Right ventricle myocardium superior (tissue), 1 donor: Measurements from ENCODE around the gene KRTAP10-12. TPM values are rescaled to one million over a fixed set of nuclear protein-coding genes. Genes with fewer than 3 reads are reported as not detected.

ENCODE experiments used
- ATAC-seq: fragments of 200-7000 bp; cut with Tn5 transposase; one replicate; pipeline ENCODE4 v1.9.1; 2020; ENCODE audit warnings: mild to moderate bottlenecking; ENCODE audit not compliant: poor library complexity
- DNase-seq: peaks from one replicate; pipeline ENCODE4 v3.0.0-alpha.2; 2020
- intact Hi-C: fragments of 100-400 bp; cut with DNase I; formaldehyde crosslinking; loops from one replicate; pipeline ENCODE4 v1.11.2; 2022
- total RNA-seq: library from RNA; stranded (reverse); fragmentation: NEBNext Ultra II Directional; extraction: Animal tissue kit (Norgen Biotek cat#: 25700); gene quantifications from one replicate; pipeline ENCODE4 v1.2.1, GENCODE V29; 2021
- donor health status: DM: no; HTN: yes; CAD: no; lungs with severe emphysema.

KRTAP10-12 gene
- total RNA-seq, 1 donor from 2014 or later: not detected

DNA sequence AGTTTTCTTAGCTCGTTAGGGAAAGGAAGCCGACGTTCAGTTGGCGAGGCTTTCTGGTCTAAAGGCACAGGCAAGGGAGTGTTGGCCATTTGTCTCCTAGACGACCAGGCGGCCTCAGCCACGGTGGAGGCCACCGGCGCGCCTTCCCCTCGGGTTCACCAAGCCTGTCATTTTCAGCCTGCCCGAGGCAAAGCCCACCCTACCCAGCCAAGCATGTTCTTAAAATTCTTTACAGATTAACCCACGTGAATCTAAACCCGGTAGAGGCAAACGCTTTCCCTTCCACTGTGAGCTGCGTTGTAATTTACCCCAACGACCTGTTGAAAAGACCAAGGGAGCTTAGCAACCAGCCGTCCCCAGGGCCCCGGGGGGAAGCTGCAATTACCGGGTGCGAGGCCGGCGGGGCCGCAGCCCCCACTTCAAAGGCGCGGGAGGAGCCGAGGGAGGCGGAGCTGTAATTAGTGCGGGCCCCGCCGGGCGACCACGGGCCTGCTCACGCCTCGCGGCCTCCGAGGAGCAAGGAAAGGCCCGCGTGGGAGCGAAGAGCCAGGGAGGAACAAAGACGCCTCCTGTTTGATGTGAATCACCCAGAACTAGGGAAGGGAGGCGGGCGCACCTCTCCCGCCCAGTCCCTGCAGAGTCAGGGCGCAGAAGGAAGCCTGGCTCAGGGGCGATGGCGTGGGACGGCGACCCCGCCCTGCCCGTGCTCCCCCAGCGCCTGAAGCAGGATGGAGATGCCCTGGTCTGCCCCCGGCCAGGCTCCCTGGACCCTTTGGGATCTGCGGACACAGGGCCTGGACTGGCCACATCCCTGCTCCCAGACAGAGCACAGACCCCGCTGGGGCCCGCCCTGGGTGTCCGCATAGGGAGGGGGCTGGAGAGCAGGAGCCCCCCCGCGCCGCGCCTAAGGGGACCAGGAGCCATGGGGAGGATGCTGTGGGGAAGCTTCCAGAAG, 26.5 kb downstream of the KRTAP10-12 start:
- ATAC-seq (no peak), DNase-seq (no peak)
- intact Hi-C loops: no loop called here

DNA sequence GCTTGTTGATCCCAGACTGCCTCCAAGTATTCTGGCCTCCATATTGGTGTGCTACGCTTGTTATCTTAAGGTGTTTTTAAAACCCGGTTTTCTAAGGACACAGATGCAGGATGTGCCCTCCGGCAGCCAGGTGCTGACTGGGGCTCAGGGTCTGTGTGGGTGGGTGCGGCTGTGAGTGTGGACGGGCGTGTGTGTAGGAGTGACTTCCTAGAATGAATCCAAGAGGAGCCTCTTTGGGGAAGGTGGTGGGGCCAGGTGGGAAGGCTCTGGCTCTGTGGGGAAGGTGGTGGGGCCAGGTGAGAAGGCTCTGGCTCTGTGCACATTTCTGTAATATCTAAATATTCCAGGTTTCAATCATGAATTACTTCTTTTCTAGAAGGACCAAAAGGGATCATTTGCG, 27.2 kb downstream of the KRTAP10-12 start:
- intact Hi-C loops: no loop called here
- ATAC-seq (no peak), DNase-seq (no peak)

DNA sequence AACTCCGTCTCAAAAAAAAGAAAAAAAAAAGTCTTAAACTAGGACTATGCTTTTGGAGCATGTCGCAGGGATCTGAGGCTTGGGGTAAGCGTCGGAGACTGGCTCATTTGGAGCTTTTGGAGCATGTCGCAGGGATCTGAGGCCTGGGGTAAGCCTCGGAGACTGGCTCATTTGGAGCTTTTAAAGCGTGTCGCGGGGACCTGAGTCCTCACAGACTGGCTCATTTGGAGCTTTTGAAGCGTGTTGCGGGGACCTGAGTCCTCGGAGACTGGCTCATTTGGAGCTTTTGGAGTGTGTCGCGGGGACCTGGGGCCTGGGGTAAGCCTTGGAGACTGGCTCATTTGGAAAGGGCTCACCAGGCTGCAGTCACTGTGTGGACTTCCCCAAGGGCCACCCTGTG, 28.0 kb downstream of the KRTAP10-12 start:
- no peak for DNase-seq
- intact Hi-C loops: no loop called here
- ATAC-seq: no peak

DNA sequence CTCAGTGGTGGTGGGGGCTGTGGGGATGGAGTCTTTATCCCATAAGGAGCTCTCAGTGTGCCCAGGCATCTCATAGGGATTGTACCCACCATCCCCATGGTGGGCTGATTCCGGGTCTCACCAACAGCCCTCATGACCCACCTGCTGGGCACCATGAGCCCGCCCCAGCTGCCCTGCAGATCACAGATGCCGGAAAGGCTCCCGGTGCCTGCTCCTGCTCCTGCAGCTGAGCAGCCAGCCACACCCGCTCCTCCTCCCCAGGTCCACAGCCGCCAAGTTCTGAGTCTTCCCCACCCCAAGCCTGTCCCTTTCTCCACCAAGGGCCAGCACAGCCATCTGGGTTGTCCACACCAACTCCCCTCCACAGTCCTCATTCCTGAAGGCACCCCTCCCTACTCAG, 29.9 kb downstream of the KRTAP10-12 start:
- intact Hi-C loops: no loop called here
- ATAC-seq: no peak
- no peak for DNase-seq

DNA sequence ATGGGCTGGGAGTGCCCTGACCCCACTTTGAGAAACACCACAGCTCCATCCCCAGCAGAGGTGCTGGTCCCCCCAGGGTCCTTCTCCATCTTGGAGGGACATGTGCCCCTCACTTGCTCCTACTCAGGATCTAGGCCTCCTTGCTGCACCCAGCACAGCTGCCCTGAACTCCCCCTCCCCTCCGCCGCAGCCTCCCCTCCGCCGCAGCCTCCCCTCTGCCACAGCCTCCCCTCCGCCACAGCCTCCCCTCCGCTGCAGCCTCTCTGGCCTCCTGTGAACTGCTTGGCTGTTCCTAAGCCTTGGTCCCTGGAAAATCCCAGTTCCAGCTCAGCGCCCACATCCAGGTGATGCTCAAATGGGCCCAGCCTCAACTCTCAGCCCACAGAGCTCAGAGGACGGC, 30.3 kb downstream of the KRTAP10-12 start:
- no peak for DNase-seq
- ATAC-seq: no peak
- intact Hi-C loops: no loop called here

DNA sequence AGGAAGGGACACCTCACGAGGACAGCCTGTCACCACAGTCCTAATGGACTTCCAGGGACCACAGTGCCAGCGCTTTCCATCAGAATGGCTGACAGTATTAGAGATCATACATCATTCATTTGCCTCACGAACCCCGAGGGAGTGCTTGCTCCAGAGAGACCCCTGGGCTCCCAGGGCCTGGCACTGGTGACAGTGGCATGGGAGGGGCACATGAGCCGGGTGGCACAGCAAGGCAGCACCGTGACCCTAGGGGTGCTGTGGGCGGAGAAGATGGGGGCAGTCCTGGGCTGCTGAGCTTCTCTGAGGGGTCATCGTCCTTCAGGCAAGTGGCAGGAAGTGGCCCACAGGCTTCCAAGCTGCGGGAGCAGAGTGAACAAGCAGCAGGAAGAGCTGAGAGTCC, 30.8 kb downstream of the KRTAP10-12 start:
- intact Hi-C loops: no loop called here
- DNase-seq: no peak
- no peak for ATAC-seq

DNA sequence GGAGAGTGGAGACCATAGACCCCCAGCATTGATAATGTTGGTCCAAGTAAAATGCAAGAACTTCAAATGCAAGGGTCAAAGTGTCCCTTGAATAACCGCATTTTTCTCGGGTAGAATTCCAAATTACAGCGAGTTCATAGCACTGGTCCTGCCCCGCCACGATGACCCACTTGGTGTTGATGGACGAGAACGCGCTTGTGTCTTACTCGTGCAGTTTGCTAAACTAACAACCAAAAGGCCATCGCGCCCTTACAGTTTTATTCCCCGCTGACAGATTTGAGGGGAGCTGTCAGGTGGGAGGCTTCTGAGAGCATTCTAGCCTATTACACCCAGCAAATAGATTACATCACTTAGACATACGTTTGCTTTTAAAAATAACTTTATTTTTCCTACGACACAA, 31.7 kb downstream of the KRTAP10-12 start:
- intact Hi-C loops: no loop called here
- DNase-seq (no peak), ATAC-seq (no peak)

DNA sequence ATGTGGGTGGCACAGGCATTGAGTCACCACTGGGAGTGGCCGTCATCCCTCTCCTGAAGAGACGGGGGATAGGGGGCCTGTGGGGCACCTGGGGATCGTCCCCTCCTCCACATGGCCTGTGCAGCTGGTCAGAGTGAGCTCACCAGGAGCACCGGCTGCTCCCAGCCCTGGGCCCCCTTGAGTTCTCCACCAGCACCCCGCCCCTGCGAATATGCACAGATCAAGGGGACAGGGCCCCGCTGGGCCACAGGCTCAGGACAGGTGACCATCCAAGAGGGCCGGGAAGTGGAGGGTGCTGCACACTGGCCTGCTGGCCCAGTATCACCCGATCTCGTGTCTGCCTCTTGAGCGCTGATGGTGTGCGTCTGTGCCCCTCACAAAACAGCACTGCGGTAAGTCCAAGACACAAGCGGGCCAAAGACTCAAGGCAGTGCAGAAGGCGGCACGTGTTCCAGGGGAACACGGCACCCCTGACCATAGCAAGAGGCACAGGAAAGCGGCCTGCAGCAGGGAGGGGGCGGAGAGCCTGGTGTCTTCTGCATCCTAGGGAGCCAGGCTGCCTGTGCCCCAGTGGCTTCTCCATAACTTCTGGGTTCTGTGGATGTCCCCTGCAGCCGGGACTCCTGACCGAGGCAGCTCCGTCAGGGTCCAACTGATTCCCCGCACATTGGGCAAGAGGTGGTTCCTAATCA, 32.5 kb downstream of the KRTAP10-12 start:
- intact Hi-C loops: no loop called here
- DNase-seq (no peak), ATAC-seq (no peak)

DNA sequence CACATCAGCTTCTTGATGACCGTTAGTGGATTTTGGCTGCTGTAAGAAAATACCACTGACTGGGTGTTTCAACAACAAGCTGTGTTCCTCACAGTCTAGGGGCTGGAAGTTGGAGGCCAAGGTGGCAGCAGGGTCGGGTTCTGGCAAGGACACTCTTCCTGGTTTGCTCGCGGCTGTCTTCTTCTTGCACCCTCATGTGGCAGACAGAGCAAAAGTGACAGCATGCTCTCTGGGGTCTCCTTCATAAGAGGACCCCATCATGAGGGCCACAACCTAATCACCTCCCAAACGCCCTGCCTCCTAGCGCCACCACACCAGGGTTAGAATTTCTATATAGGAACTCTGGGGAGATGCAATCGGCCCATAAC, 33.0 kb downstream of the KRTAP10-12 start:
- DNase-seq (no peak), ATAC-seq (no peak)
- intact Hi-C loops: no loop called here

DNA sequence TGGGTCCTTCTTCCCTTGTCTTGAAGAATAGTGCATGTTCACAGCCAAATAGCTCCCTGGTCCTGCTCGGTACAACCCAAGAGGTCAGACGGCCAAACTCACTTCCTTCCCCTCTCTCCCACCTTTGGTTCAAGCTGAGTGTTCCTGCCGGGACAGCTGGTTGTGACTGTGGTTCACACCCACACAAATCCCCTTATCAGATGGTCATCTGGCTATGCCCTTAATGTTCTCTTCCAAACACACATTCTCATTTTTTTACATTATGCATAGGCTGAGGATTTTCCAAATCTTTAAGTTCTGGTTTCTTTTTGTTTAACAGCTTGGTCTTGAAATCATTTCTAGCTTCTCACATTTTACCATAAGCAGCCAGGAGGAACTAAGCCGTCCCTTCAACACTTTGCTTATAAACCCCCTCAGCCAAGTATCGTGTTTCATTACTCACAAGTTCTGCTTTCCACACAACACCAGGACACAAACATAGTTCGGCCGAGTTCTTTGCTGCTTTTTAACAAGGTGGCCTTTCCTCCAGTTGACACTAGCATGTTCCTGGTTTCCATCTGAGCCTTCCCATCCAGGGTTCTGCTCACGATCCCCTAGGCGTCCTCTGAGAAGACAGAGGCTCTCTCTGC, 34.1 kb downstream of the KRTAP10-12 start:
- DNase-seq (no peak), ATAC-seq (no peak)
- intact Hi-C loops: no loop called here

DNA sequence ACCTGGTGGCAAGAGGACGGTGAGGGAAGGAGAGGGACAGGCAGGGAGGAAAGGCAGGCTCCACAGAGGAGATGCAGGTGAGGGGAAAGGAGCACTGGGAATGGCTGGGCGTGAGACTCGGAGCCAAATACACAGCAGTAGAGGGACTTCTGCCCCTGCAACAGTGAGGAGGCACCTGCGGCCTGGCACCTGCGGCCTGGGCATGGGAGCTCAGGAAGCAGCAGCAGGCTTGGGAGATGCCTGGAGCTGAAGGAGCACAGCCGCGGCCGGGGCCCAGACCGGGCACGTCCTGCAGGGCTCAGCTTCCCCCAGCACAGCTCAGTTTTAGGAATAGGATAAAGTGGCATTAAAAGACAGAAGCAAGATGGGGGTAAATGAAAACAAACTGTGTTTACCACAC, 35.3 kb downstream of the KRTAP10-12 start:
- intact Hi-C loops: no loop called here
- ATAC-seq: no peak
- DNase-seq: no peak

DNA sequence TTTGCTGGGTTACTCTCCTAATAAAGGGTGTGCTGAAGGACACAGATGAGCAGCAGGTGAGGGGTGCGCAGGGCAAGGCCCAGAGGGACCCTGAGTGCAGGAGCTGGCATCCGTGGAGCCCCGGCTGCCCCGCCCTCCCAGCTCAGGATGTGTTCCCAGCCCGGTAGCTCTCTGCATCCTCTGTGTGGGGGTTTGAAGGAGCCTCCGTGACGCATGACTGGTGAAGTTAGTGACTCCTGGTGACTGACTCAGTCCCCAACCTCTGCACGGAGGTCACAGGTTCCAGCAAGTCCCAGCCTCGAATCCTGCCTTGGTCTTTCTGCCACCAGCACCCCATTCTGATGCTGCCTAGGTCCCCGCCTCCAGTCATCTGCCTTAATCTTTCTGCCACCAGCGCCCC, 36.0 kb downstream of the KRTAP10-12 start:
- ATAC-seq: no peak
- no peak for DNase-seq
- intact Hi-C loops: no loop called here

DNA sequence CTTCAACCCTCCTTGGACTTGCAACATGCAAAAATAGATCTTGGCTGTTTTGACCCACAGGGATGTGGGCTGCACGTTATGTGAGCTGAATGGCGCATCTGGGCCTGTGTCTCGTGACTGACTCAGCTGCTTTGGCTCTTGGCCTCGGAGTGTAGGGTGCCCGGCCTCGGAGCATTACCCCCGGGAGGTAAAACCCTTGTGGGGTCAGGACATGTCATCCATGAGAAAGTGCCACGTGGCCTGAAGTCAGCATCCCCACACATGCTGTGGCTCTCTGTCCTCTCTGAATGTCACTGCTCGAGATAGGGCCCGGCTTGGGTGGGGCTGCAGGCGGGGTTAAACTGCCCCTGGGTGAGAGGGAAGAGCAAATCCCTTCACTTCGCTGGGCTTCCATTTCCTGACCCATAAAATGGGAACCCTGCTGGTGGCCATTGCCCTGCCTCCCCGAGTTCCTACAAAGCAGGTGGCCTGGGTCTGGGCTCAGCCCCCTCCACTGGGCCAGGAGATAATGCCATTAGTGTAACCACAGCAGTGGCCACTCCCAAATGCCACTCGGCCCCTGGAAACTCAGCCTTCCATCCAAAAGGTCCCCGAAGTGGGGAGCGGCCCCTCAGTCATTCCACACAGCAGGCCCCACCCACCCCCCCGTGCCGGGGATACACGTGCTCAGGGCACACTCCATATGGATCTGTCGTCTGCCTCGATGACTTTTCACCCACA, 37.2 kb downstream of the KRTAP10-12 start:
- intact Hi-C loops: no loop called here
- DNase-seq (no peak), ATAC-seq (no peak)

DNA sequence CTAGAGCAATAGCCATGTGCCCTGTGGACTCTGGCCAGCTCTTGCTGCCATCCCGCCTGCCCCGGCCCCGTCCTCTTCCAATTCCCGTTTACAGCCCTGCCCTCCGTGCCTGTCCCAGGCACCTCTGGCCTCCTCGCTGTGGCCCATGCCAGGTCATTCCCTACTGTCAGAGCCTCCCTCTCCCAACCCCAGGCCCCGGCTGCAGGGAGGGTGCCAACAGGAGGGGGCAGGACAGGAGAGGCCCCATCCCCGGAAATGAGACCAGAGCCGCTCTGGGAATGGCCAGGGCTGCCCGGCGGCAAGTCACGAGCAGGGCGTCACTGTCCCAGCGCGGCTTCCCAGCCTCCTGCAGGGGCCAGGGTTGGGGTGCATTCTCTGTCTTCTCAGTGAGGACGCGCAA, 37.9 kb downstream of the KRTAP10-12 start:
- no peak for ATAC-seq
- intact Hi-C loops: no loop called here
- no peak for DNase-seq

DNA sequence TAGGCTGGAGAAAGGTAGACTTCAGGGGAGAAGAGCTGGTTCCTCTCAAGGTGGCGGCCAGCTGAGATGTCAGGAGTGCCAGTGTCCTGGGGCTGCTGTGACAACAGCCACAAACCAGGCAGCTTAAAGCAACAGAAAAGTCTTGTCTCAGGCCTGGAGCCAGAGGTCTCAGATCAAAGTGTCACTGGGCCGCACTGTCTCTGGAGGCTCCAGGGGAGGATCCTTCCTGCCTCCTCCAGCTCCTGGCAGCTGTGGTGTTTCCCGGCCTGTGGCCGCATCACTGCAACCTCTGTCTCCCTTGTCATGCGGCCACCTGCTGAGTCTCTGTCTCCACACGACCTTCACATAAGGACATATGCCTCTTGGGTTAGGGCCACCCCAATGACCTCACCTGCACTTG, 38.8 kb downstream of the KRTAP10-12 start:
- intact Hi-C loops: no loop called here
- DNase-seq (no peak), ATAC-seq (no peak)

DNA sequence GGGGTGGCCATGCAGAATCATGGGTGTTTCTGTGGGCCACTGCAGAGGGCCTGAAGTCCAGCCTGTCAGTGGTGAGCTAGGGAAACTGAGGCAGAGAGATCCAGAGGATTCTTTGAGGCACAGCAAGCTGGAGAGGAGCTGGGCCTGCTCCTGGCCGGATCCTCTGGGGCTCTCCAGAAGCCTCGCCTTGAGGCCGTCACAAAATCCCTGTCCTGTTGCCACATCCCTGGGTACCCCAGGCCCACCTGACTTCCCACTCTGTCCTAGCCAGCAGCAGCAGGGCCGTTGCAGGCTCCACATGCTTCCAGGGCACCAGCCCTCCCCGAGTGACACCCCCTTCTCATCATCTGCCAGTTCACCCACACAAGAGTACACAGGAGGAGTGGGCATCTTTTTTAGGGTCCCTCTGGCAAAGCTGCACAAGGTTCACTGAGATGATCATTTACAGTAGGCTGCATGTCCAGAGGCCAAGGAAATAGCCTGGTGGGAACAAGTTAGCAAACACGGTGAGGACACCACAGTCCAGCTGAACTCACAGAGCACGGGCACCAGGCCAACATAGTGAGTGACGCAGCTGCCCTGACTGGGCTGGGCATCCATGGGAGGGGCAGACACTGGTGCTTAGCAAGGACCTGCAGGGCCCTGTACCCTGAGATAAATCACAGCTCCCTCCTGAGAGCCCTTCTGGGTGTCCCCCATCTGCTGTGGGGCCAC, 39.5 kb downstream of the KRTAP10-12 start:
- ATAC-seq (no peak), DNase-seq (no peak)
- intact Hi-C loops: no loop called here

DNA sequence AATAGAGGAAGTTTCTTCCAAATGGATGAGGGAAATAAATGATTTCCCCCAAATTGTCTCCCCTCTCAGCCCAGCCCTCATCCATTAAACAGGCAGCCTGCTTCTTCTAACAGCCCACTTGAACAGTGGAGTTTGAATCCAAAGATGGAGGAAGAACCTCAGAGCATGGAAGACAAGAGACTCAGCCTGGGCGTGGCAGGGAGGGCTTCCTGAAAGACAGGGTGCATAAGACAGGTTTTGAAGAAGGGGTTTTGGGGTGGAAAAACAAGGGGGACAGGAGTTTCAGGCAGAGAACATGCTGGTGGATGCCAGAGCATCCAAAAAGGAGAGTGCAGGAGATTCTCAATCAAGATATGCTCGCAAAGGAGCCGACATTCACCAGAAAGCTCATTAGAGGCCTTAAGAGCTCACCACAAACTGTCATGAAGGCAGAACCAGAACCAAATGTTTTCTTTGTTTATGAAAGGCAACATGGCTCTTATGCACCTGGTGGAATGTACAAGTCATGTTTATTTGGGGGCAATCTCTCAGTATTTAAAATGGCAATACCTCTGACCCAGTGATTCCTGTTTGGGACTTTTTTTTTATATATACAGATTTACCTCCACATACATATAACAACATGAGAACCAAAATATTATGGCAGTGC, 40.9 kb downstream of the KRTAP10-12 start:
- DNase-seq: no peak
- intact Hi-C loops: no loop called here
- ATAC-seq: no peak

DNA sequence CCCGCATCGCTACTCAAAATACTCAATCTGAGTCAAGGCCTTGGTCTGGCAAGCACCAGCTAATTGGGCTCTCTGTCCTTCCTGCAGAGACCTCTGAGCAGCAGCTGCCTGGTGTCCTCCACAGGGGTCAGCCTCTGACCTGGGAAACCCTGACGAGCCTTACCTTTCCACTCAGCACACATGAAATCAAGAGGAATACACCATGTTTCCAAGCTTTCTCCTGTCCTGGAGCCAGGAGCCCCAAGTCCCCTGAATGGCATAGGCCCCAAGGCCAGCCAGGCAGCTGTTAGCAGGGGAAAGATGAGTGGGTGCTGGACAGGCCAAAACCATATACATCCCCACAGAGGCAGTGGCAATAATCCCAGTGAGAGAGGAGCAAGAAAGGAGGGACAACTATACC, 41.6 kb downstream of the KRTAP10-12 start:
- ATAC-seq (no peak), DNase-seq (no peak)
- intact Hi-C loops: no loop called here
